GM19463 (cell line): ENCODE measurements around the gene DUOX2.
"Not testable (repeated sequence)": the region's sequence is repeated elsewhere in the genome, so short reads cannot be mapped to it uniquely, and the experiment has no call there.

Source experiments
- ATAC-seq: cut with Tn5 transposase; IDR thresholded peaks from one replicate; pipeline ENCODE4 v1.9.1; 2021; ENCODE audit warnings: mild to moderate bottlenecking, moderate library complexity; ENCODE audit not compliant: unreplicated experiment

DUOX2 gene

DNA sequence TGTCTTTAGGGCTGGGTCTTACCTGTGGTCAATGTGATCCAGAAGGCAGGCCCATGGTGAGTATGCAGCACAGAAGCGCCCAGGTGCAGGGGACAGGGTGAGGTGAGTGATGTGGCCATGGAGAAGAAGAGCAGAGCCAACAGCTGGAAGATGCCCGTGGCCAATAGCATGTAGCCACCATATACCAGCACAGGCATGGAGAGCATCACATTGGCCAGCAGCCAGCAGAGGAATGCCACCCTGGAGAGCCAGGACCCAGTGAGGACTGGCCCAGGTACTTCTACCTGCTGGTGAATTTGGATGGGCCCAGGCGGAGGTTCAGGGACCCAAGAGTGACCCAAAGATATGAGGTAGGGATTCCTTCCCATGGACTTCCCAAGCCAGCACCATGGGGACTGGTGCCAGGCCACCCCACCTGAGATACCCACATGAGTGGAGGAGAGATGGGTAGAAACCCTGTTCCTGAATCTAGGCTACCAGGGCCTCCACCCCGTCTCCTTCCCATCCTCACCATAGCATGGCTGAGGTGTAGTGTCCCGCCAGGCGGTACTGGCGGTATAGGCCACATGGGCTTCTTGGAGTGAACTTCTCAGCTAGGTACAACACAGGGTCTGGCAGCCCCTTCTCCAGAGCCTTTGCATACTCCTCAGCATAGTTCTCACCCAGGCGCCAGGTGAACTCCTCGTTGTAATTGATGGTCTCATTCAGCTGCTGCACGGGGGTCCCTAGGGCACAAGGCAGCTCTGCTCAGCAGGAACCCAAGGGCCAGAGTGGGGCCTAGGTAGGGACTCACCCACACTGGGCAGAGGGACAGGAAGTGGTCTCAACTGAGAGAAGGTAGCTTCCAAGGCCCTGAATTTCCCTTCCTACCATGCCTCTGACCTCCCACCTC lies 6.4 kb upstream of the DUOX2 start:
- no peak for ATAC-seq

DNA sequence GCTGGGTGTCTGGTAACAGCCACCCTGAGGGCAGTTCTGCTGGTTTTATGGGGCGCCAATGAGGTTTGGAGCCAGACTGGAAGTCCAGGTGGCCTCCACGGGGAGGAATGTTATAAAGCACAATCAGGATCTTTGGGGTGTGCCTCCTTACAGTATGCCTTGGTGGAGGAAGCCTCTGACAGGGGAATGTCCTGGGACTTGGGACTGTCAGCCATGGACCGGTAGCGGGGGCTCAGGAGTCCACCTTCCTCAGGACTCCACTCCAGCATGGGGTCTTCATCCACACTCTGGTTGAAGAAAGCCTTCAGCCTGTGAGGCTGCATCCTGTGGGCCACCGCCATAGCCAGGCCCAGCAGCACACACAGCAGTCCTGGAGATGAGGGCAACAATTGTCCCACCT lies 5.0 kb upstream of the DUOX2 start:
- ATAC-seq: no peak

DNA sequence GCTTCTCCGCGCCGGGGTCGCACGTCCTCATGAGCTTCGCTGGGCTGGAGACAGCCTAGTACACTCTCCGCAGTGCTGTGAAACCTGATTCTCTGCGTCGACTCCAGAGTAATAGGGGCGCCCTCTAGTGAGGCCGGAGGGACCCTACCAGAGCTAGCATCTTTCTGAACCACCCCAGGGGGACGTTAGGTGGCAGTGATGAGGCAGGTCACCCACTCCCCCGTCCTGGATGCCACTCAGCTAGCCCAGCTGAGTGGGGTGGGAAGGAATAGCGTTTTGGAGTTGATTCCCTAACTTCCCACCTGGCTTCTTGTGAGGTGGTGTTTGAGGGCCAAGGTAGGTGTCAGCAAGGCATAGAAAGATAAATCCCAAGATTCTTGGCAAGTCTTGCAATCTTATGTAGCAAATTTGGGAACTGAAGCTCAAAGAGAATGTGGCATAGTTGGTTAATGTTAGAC lies 4.2 kb upstream of the DUOX2 start:
- ATAC-seq: peak; percentile 96

DNA sequence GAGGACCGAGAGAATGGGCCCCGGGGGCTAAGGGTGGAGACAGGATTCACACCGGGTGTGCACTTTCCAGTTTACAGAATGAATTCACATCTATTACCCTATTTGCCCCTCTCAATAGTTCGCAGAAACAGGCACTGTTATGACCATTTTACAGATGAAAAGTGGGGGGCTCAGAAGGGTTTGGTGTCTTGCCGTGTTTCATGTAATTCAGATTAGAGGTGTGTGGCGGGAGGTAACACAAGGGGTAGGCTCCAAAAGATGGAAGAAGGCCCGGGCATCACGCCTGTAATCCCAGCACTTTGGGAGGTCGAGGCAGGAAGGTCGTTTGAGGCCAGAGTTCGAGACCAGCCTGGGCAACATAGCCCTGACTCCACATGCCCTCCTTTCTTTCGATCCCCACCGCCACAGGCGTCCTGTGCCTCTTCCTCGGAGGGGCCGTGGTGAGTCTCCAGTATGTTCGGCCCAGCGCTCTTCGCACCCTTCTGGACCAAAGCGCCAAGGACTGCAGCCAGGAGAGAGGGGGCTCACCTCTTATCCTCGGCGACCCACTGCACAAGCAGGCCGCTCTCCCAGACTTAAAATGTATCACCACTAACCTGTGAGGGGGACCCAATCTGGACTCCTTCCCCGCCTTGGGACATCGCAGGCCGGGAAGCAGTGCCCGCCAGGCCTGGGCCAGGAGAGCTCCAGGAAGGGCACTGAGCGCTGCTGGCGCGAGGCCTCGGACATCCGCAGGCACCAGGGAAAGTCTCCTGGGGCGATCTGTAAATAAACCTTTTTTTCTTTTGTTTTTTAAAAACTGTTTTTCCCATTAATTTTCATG lies 3.5 kb upstream of the DUOX2 start:
- ATAC-seq: no peak

DNA sequence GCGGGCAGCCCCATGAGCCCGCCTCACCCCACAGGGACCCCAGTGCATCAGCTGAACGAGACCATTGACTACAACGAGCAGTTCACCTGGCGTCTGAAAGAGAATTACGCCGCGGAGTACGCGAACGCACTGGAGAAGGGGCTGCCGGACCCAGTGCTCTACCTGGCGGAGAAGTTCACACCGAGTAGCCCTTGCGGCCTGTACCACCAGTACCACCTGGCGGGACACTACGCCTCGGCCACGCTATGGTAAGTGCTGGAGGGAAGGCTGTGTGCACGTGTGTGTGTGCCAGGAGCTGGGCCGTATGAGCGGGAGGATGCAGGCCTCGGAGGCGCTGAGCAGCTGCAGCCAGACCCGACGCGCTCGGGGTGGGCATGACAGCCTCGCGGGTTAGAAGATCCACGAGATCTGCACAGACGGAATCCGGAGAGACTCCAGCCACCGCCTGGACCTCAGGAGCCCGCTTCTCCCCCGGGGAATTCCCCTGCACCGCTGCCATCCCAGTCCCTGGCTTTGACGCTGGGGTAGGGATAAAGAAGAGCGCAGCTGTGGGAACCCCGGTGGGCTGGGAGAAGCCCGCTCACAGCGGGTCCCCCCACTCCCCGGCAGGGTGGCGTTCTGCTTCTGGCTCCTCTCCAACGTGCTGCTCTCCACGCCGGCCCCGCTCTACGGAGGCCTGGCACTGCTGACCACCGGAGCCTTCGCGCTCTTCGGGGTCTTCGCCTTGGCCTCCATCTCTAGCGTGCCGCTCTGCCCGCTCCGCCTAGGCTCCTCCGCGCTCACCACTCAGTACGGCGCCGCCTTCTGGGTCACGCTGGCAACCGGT lies 2.7 kb upstream of the DUOX2 start:
- ATAC-seq: no peak

DNA sequence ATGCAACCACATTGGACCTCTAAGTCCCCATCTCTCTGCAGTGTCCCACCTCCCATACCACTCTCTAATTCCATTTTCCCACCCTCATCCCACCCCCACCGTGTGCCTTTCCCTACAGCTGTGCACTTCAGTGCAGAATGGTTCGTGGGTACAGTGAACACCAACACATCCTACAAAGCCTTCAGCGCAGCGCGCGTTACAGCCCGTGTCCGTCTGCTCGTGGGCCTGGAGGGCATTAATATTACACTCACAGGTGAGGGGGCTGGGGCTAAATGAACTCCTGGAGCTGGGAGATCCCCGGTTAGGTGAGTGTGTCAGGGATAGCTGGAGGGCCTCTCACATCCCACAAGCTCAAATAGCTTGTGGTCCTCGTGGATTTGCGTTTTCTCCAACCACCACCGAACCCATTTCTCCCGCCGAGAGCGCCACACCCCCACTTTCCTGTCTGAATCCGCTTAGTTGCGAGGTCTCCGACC lies 2.1 kb upstream of the DUOX2 start:
- ATAC-seq: no peak

DNA sequence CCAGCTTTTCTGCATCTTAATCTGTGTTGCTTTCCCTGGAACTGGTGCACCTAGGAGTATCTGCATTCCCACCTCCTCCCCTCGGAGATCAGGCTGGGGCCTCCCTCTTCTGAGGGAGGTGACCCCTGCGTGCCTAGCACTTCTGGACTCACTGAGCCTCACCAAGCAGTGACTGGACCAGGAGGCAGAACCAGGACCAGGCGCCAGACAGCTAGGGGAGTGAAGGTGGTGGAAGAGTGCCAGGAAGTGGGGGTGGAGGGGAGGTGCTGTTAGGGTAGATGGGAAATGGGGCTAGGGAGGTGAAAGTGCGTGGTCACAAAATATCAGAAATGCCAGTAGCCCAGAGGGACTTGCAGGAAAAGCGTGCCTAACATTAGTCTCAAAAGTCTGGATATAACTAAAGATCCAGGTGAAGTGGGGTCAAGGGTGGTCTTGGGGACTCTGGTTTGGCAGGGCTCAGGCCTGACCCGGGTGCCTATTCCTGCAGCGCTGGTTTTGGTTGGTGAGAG lies 1.4 kb upstream of the DUOX2 start:
- no peak for ATAC-seq

DNA sequence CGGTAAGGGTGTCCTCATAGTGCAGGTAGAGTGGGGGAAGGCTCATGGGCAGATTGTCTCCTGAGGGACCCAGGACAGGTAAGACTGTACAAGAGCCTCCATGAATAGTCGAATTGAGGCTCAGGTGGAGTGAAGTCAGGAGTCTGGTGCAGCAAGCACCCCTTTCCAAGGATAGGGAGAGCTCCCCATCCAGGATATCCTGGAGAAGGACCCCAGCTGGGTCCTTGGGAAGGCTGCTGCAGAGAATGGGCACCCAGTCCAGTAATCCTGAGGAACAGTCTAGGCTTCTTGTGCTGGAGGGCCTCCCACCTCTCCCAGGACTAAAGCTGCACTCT lies 746 bp upstream of the DUOX2 start:
- no peak for ATAC-seq

DNA sequence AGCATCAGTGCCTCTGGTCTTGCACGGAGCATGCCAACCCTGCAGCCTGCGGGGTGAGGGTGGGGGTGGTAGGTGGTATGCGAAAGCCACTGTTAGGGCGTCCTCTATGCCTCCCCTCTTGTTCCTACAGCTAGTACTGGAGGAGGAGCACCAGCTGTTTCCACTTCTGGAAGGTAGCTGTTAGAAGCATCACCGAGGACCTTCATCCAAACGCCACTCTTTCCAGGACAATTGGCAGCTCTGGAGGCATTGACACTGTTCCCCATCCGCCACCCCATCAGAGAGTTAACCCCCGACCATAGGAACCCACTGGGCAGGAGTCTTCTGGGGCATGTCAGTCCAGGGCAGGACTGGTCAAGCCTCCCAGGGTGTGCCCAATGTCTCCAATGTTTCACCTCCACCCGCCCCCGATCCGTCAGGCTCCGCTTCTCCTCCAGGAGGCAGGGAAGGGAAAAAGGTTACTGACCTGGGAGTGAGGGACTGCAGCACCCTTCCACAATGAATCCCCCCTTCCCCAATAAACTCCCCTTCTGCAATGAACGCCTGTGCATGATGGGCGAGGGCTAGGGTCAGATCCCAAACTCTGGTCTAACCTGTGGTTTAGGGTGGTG lies 487 bp downstream of the DUOX2 start:
- no peak for ATAC-seq

DNA sequence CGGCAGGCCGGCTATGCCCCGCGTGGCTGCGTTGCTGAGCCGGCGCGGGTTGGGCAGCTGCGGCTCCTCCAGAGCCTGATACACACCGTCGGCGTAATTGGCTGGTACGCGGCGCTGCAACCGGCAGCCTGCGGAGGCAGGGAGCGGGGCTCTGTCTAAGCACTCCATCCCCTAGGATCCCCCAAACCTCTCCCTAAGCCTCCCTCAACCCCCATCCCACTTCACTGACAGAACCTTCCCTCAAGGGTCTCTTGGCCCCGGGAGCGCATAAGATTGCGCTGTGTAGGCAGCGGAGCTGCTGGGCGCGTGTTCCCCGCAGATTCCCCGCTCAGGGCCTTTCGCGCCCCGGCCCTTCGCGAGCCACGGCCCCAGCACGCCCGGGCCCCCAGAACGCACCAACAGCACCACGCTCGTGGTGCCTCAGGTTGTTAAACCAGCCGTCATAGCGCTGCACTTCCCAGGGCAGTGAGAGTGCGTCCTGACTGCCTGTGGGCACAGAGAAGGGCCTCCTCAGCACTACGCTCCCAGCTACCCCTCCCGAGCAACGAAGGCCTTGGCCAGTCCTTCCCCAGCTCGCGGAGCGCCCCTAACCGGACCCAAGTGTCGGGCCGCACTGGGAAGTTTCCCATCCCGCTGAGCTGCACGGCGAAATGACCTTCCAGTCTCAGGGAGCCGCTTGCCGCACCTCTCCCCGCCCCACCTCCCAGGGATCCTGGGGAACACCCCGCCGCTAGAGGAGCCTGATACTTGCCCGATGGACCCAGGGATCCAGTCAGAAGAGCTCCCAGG lies 1.2 kb downstream of the DUOX2 start:
- ATAC-seq: no peak

DNA sequence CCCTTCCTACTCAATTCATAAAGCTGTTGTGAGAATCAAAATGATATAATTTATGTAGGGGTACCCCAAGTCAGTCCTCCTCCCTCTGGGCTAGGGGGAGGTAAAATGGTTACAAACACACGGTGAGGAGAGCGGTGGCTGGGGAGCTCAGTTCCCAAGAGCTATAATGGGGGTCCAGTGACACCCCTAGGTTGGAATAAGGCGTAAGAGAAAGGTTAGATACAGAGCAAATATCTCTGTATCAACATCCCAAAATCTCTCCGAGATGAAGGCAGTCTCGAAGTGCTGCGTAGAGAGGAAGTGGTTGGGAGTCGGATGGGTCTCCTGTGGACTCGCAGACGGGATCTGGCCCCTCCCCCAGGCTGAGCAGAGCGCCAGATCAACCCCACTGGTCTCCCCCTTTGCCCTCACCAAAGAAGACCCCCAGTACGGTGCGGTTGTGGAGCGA lies 1.8 kb downstream of the DUOX2 start:
- ATAC-seq: no peak

DNA sequence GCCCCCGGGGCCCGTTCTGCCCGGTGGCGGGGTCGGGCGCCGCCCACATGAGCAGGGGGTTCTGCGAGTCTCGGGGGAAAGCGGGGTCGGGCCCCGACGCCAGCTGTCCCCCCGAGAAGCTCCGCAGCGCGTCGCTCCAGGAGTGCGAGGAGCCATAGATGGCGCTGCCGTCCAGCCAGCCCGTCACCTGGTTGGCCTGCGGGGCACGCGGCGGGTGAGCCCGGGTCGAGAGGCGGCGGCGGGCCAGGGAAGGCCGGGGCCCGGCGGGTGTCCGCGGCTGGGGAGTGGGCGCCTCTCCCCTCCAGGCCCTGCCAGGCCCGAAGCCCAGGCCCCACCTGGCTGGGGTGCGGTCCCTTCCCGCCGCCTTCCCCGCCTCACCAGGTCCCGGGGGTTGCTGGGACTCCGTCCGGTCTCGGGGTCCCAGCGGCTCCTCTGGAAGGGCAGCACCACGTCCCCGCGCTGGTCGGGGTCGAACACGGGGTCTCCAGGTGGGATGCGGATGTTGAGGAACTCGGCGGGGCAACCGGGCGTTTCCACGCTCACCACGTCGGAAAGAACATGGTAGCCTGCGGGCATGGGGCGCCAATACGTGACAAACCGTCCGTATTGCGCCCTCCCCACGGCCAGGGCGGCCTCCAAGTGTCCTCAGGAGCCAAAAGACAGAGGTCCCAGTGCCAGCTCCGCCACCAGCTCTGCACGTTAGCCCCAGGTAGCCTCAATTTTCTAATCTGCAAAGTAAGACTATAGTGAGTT lies 2.4 kb downstream of the DUOX2 start:
- no peak for ATAC-seq

DNA sequence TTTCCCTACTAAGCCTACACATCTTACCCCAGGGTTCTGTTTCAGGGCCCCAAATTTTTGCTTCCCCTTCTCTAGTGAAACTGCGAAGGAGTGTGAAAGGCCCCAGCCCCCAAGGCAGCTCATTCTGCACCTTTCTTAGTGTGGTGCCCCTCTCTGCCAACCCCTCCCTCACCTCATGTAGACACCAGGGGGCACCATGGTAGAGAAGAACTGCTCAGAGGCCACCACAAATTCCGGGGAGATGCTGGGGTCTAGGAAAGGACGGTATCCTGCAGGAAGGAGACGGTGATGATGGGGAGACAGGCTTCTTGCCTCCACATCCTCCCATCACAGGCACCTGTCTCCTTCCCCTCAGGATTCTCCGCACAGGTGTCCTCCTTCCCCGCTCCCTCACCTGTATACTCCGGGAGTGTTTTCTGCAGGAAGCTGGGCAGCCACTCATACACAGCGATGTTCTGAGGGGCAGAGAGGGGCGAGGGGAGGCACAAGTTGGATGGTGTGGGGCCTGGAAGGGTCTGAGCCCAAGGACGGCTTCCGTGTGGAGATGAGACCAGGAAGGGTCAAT lies 3.6 kb downstream of the DUOX2 start:
- ATAC-seq: no peak

DNA sequence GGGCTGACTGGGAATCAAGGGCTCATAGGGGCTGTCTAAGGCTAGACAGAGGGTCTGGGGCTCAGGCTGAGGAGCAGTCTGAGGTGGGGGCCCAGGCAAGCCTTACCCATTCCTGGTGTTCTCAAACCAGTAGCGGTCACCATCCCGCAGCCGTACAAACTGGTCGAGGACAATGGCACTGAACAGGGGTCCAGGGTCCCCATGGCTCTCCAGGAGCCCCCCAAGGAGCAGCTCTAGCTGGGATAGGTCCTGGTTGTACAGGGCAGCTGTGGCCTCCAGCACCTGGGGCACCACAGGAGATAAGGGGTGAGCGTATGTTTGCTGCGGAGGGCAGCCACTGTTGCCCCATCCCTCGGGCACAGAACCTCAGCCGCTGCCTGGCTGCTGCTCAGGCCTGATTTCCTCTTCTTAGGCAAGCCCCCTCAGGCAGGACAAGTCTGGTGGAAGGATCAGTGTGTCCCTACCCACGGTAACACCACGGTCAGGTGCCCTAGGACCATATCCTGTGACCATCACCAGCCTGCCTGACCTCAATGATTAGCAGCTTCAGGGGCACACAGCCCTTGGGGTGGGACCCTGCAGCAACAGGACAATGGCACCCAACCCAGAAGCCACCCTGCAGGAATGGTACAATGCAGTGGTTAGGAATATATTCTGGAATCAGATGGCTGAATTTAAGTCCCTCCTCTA lies 5.9 kb downstream of the DUOX2 start:
- no peak for ATAC-seq

DNA sequence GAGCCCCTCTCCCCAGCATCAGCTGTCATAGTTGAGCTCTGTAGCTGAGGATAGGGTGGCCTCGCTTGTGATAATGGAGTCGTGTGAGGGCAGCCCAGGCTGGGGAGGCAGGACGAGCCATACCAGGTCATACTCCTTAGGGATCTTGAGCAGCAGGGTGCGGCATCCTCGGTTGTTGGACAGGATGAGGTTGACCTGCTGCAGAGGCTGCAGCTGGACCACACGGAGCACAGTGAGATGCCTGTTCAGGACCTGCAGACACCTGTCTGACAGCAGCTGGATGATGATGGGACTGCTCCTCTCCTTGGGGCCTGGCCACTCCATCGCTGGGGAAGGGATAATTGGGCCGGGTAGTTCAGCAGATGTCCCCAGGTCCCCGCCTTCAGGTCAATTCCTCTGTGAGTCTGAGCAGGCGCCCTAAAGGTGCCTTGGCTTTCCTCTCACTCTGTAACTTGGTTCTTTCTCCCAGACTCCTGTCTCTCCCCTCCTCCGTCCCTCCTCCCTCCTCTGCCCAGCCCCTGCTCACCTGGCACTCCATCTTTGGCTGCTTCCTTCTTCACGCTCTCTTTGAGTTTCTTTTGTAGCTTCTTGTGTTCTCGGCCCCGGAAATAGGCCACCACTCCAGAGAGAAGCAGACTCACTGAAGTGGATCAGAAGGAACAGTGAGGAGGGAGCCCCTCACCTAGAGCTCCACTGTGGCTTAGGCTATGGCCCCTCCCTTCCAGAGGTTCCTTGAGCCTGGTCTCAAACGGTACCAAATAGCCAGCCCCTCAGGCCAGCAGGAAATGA lies 7.8 kb downstream of the DUOX2 start:
- ATAC-seq: no peak

DNA sequence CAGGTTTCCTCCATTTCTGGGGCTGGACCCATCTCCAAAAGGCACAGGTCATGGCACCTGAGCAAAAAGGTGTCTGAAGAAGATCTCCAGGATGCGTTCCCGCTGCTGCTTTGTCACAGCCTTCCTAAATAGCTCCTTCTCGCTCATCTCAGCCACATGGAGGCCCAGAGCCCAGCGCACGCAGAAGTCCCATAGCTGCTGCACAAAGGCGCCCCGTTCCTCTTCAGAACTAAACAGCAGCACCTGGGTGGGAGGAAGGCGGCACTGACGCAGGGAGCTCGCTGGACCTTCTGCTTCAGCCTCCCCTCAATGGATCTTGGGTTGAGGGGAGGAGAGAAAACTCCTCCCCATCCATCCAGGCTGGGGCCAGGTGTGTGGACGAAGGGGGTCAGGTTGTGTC lies 8.4 kb downstream of the DUOX2 start:
- no peak for ATAC-seq

DNA sequence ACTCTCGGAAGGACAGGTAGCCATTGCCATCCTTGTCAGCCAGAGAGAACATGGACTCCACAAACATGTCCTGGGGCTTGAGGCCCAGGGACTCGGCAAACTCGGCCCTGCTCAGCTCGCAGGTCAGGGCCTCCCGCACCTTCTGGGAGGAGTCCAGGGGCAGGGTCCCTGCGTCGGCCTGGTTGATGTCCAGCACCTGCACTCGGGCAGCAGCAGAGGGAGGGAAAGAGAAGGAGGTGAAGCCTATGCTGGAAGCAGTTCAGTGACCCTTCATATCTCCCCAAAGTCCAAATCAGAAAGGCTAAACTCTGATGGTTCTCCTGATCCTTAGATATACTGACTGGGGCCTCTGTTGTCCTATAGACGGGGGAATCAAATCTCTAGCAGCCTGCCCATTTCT lies 9.8 kb downstream of the DUOX2 start:
- ATAC-seq: not testable (repeated sequence)
